Glutamatergic neuron (in vitro differentiated cells): Measurements from ENCODE around the gene DOCK6. TPM values are rescaled to one million over a fixed set of nuclear protein-coding genes. Genes with fewer than 3 reads are reported as not detected.

Experiments
- DNase-seq: peaks from one replicate; pipeline ENCODE4 v3.0.0; 2022
- H3K27ac Mint-ChIP-seq: one replicate; pipeline ENCODE4 v1.8.0; 2020; ENCODE audit warnings: mild to moderate bottlenecking, mixed read lengths, inconsistent platforms; ENCODE audit not compliant: unreplicated experiment
- H3K27me3 Mint-ChIP-seq: one replicate; pipeline ENCODE4 v1.8.0; 2020; ENCODE audit warnings: mild to moderate bottlenecking, moderate library complexity, mixed read lengths, inconsistent platforms; ENCODE audit not compliant: unreplicated experiment
- H3K36me3 Mint-ChIP-seq: one replicate; pipeline ENCODE4 v1.8.0; 2020; ENCODE audit warnings: mild to moderate bottlenecking, mixed read lengths, inconsistent platforms; ENCODE audit not compliant: unreplicated experiment
- H3K4me1 Mint-ChIP-seq: one replicate; pipeline ENCODE4 v1.8.0; 2020; ENCODE audit warnings: mild to moderate bottlenecking, low read depth, mixed read lengths, inconsistent platforms; ENCODE audit not compliant: unreplicated experiment
- H3K4me3 Mint-ChIP-seq: one replicate; pipeline ENCODE4 v1.8.0; 2020; ENCODE audit warnings: mild to moderate bottlenecking, mixed read lengths, inconsistent platforms; ENCODE audit not compliant: unreplicated experiment
- H3K9me3 Mint-ChIP-seq: one replicate; pipeline ENCODE4 v1.8.0; 2020; ENCODE audit warnings: mild to moderate bottlenecking, moderate library complexity, mixed read lengths, inconsistent platforms; ENCODE audit not compliant: unreplicated experiment
- total RNA-seq: library from RNA; stranded (reverse); fragmentation: NEBNext Ultra II Directional; extraction: Animal tissue kit (Norgen Biotek cat#: 25700); gene quantifications from one replicate; pipeline ENCODE4 v1.2.1, GENCODE V29; 2021; ENCODE audit not compliant: unreplicated experiment
- TF ChIP-seq, protein P1 (sequence below): fragments of 200-600 bp; sonication (generic); IDR thresholded peaks from one replicate; pipeline ENCODE4 v1.5.0; 2021; ENCODE audit not compliant: partially characterized antibody, unreplicated experiment

Gene DOCK6
- total RNA-seq, 1 donor from 2014 or later, result 260 TPM

DNA sequence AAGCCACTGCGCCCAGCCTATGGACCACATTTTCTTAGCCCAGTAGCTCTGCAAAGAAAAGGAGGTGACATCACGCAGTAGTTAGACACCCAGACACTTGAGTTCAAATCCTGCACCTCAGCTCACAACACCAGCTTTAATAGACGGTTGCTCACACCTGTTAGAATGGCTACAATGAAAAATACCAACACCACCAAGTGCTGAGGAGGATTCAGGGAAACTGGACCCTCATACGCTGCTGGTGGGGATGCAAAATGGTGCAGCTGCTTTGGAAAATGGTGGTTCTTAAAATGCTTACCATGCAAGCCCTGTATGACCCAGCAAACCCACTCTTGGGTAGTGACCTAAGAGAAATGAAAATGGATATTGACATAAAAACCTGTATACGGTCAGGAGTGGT is 11.7 kb upstream of the DOCK6 start:
- Mint-ChIP-seq H3K36me3 (peaks cover 4% of the 10 kb centered on the region), H3K4me1 (peaks cover 8% of the 10 kb centered on the region), H3K27ac (no peak overlapping the region), H3K9me3 (peaks cover 11% of the 10 kb centered on the region), H3K27me3 (peaks cover 6% of the 10 kb centered on the region), H3K4me3 (no peak overlapping the region)
- TF ChIP-seq, protein P1, sequence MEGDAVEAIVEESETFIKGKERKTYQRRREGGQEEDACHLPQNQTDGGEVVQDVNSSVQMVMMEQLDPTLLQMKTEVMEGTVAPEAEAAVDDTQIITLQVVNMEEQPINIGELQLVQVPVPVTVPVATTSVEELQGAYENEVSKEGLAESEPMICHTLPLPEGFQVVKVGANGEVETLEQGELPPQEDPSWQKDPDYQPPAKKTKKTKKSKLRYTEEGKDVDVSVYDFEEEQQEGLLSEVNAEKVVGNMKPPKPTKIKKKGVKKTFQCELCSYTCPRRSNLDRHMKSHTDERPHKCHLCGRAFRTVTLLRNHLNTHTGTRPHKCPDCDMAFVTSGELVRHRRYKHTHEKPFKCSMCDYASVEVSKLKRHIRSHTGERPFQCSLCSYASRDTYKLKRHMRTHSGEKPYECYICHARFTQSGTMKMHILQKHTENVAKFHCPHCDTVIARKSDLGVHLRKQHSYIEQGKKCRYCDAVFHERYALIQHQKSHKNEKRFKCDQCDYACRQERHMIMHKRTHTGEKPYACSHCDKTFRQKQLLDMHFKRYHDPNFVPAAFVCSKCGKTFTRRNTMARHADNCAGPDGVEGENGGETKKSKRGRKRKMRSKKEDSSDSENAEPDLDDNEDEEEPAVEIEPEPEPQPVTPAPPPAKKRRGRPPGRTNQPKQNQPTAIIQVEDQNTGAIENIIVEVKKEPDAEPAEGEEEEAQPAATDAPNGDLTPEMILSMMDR, result no peak
- no peak for DNase-seq

DNA sequence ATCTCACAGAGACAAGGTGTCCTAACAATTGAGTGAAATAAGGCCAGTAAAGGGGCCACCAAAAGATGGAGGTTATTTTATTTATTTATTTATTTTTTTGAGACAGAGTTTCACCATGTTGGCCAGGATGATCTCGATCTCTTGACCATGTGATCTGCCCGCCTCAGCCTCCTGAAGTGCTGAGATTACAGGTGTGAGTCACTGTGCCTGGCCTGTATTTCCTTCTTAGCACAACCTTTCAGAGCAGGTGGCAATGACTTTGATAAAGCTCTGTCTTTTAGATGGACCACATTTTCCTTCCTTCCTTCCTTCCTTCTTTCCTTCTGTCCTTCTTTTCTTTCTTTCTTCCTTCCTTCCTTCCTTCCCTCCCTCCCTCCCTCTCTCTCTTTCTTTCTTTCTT is 11.0 kb upstream of the DOCK6 start:
- no peak for DNase-seq
- Mint-ChIP-seq H3K4me1 (peaks cover 12% of the 10 kb centered on the region), H3K36me3 (peaks cover 4% of the 10 kb centered on the region), H3K9me3 (peaks cover 8% of the 10 kb centered on the region), H3K27ac (no peak overlapping the region), H3K4me3 (peak overlapping the region; percentile 34), H3K27me3 (peaks cover 9% of the 10 kb centered on the region)
- TF ChIP-seq, protein P1, result no peak

DNA sequence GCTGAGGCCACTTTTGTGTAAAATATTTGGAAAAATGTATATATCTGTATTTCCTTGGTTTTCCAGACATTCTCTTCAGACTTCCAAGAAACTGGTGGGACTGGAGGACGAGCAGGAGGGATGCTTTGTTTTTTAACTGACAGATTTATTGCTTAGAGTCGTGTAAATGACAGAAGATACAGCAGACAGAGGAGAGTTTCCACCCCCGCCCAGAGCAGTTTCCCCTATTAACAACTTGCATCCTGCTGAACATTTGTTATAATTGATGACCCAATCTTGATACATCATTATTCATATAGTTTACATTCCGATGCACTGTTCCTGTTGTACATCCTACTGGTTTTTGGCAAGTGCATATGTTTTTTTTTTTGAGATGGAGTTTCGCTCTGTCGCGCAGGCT is 7.1 kb upstream of the DOCK6 start:
- peaks cover 7% of the 10 kb centered on the region for H3K4me1 Mint-ChIP-seq
- peak overlapping the region; percentile 89 for H3K27ac Mint-ChIP-seq
- no peak for DNase-seq
- peak overlapping the region; percentile 60 for H3K4me3 Mint-ChIP-seq
- no peaks in the 10 kb centered on the region for H3K36me3 Mint-ChIP-seq
- H3K9me3 Mint-ChIP-seq, result peaks cover 7% of the 10 kb centered on the region
- peaks cover 8% of the 10 kb centered on the region for H3K27me3 Mint-ChIP-seq
- TF ChIP-seq, protein P1, result no peak

DNA sequence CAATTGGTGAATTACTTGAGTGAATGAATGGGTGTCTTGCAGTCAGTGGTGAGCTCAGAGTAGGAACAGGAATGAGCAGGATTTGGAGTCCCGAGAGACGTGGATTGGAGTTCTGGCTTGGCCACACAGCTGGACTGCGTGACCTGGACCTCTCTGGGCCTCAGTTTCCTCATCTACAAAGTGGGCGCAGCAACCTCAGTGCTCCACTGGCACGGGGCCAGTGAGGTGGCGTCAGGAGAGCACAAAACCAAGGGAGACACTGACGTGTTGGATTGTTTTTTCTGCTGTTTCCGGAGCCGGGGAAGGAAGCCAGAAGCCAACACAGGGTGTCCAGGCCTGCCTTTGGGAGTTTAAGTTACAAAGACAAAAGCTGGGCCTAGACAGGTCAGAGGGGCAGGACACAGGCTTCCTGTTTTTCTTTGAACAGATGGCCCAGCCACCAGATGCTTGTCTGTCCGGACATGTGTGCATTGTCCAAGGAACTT is 6.5 kb upstream of the DOCK6 start:
- Mint-ChIP-seq H3K4me3 (peak overlapping the region; percentile 28), H3K9me3 (peaks cover 7% of the 10 kb centered on the region), H3K4me1 (peaks cover 8% of the 10 kb centered on the region), H3K36me3 (no peaks in the 10 kb centered on the region), H3K27ac (peak overlapping the region; percentile 89), H3K27me3 (peaks cover 8% of the 10 kb centered on the region)
- peak; percentile 45 for DNase-seq
- TF ChIP-seq, protein P1, result no peak

DNA sequence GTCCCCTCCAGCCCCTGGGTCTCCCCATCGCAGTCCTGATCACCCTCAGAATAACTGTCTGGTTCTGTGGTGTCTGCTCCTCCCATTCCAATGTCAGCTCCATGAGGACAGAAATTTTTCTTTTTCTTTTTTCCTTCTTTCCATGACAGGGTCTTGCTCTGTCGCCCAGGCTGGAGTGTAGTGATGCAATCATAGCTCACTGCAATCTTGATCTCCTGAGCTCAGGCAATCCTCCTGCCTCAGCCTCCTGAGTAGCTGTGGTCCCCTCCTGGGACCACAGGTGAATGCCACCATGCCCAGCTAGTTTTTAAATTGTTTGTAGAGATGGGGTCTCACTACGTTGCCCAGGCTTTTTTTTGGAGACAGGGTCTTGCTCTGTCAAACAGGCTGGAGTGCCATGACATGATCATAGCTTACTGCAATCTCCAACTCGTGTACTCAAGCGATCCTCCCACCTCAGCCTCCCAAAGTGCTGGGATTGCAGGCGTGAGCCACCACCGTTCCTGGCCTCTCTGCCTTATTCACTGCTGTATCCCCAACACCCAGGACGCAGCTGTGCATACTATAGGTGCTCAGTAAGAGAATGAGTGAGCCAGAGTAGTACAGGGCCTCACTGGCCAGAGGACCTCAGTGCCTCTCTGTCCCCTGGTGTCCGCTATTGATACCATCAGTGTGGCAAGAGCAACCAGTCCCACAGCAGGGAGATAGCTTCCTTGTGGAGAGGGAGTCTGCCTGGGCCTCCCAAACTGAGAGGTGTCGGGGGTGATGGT is 5.2 kb upstream of the DOCK6 start:
- H3K4me1 Mint-ChIP-seq, result peaks cover 8% of the 10 kb centered on the region

More for the DNA sequence above, 5.2 kb upstream of the DOCK6 start:
- no peak for DNase-seq
- Mint-ChIP-seq H3K27me3 (peaks cover 12% of the 10 kb centered on the region), H3K9me3 (peaks cover 11% of the 10 kb centered on the region), H3K4me3 (no peak overlapping the region), H3K27ac (peak overlapping the region; percentile 89), H3K36me3 (no peaks in the 10 kb centered on the region)
- TF ChIP-seq, protein P1, result no peak
